K562 (cell line): ENCODE measurements around the gene STK11. TPM values are rescaled to one million over a fixed set of nuclear protein-coding genes. Genes with fewer than 3 reads are reported as not detected.

Experiments
- BHLHE40 ChIP-seq: IDR thresholded peaks from 2 replicates; pipeline ENCODE4 v1.6.1; 2011; ENCODE audit warnings: low read length, improper control_type of control experiment
- FOXM1 ChIP-seq, 2 experiments: fragments of 450-650 bp in 1 of 2; sonication (generic) in 1 of 2; formaldehyde crosslinking in 1 of 2; IDR thresholded peaks; 2 replicates each; pipeline versions ENCODE4 v1.6.1 to v1.9.0; 2017 to 2022; ENCODE audit warnings: low read depth in 2 of 2, mild to moderate bottlenecking in 2 of 2, missing genetic modification reagents in 1 of 2, moderate library complexity in 1 of 2
- HMGN3 ChIP-seq: IDR thresholded peaks from 2 replicates; pipeline ENCODE4 v1.6.1; 2011; ENCODE audit warnings: borderline replicate concordance, low read depth, mild to moderate bottlenecking, mixed read lengths, low read length; ENCODE audit not compliant: insufficient read length; ENCODE audit errors: extremely low read depth
- ILF3 ChIP-seq: fragments of 450-650 bp; IDR thresholded peaks from 2 replicates; pipeline ENCODE4 v1.6.1; 2018; ENCODE audit warnings: antibody characterized with exemption, mild to moderate bottlenecking, moderate library complexity, borderline replicate concordance
- JUND ChIP-seq, 2 experiments: IDR thresholded peaks; 2 replicates in 1 of 2; 3 replicates in 1 of 2; pipeline ENCODE4 v1.6.1; 2011; ENCODE audit warnings: borderline replicate concordance in 2 of 2, low read depth in 2 of 2, low read length in 2 of 2, improper control_type of control experiment in 1 of 2, missing biosample characterization in 1 of 2, missing genetic modification characterization in 1 of 2, missing genetic modification reagents in 1 of 2
- KLF1 ChIP-seq: fragments of 450-650 bp; IDR thresholded peaks from 2 replicates; pipeline ENCODE4 v1.6.1; 2016; ENCODE audit warnings: missing genetic modification characterization, missing compliant biosample characterization
- MAFF ChIP-seq: IDR thresholded peaks from 2 replicates; pipeline ENCODE4 v1.6.1; 2012; ENCODE audit warnings: low read length, improper control_type of control experiment
- MTA3 ChIP-seq: fragments of 450-650 bp; formaldehyde crosslinking; IDR thresholded peaks from 2 replicates; pipeline ENCODE4 v1.6.1; 2017; ENCODE audit warnings: mild to moderate bottlenecking, borderline replicate concordance
- MXI1 ChIP-seq: IDR thresholded peaks from 2 replicates; pipeline ENCODE4 v1.6.1; 2011; ENCODE audit warnings: low read depth, mild to moderate bottlenecking, improper control_type of control experiment, low read length
- NFYB ChIP-seq: IDR thresholded peaks from 2 replicates; pipeline ENCODE4 v1.6.1; 2011; ENCODE audit warnings: mild to moderate bottlenecking, moderate library complexity; ENCODE audit not compliant: insufficient read length; ENCODE audit errors: extremely low read depth
- RB1 ChIP-seq: fragments of 450-650 bp; IDR thresholded peaks from 2 replicates; pipeline ENCODE4 v1.6.1; 2017; ENCODE audit warnings: low read depth, mild to moderate bottlenecking
- RHOXF2B ChIP-seq: fragments of 250-450 bp; sonication (Bioruptor Pico); conservative IDR thresholded peaks from 2 replicates; pipeline ENCODE4 v1.5.1; 2021
- SREBF2 ChIP-seq: sonication (generic); formaldehyde crosslinking; IDR thresholded peaks from 2 replicates; pipeline ENCODE4 v1.4.0; 2020; ENCODE audit warnings: mild to moderate bottlenecking, missing genetic modification reagents
- SRSF1 ChIP-seq: fragments of 200-400 bp; formaldehyde crosslinking; IDR thresholded peaks from 2 replicates; pipeline ENCODE4 v1.6.1; 2017; ENCODE audit warnings: mild to moderate bottlenecking, low read depth, low read length, moderate library complexity
- SUPT5H ChIP-seq: fragments of 450-650 bp; IDR thresholded peaks from 2 replicates; pipeline ENCODE4 v1.6.1; 2016
- TAF1 ChIP-seq: IDR thresholded peaks from 2 replicates; pipeline ENCODE4 v1.6.1; 2011; ENCODE audit warnings: mild to moderate bottlenecking, low read length, moderate library complexity; ENCODE audit not compliant: insufficient read depth, control insufficient read depth, severe bottlenecking; ENCODE audit errors: extremely low read depth
- XRCC5 ChIP-seq: fragments of 200-400 bp; formaldehyde crosslinking; IDR thresholded peaks from 2 replicates; pipeline ENCODE4 v1.6.1; 2017; ENCODE audit warnings: low read depth, mild to moderate bottlenecking, low read length
- YY1 ChIP-seq, 3 experiments: IDR thresholded peaks; 2 replicates each; pipeline ENCODE4 v1.6.1; 2011; ENCODE audit warnings: low read length in 2 of 3, mild to moderate bottlenecking in 2 of 3, moderate library complexity in 2 of 3, borderline replicate concordance in 1 of 3, control low read depth in 1 of 3, low read depth in 1 of 3; ENCODE audit not compliant: insufficient read depth in 3 of 3, insufficient replicate concordance in 2 of 3, control insufficient read depth in 1 of 3, insufficient read length in 1 of 3; ENCODE audit errors: extremely low read depth in 1 of 3
- ZNF197 ChIP-seq: fragments of 200-800 bp; sonication (Bioruptor generic); IDR thresholded peaks from 2 replicates; pipeline ENCODE4 v1.6.1; 2016; ENCODE audit warnings: low read depth, missing genetic modification characterization, missing compliant biosample characterization
- ZNF444 ChIP-seq: fragments of 250-450 bp; sonication (Bioruptor Pico); IDR thresholded peaks from 2 replicates; pipeline ENCODE4 v1.4.0; 2020; ENCODE audit warnings: mild to moderate bottlenecking, moderate library complexity
- polyA plus RNA-seq, 8 experiments: library from polyadenylated mRNA; depleted of rRNA in 4 of 8; stranded (reverse) in 5 of 8; unstranded in 3 of 8; fragments of >200 nt; fragmentation: Nextera tagmentation in 2 of 8; fragmentation: Illumina TruSeq in 1 of 8; extraction: Ambion mirVana in 2 of 8; extraction: Trizol in 1 of 8; gene quantifications; 2 replicates each; pipeline versions ENCODE4 v1.2.1 to v1.2.3, GENCODE V29; 2011 to 2014; ENCODE audit warnings: inconsistent platforms in 1 of 8, missing spikeins in 1 of 8
- total RNA-seq, 7 experiments: library from RNA; depleted of rRNA in 6 of 7; stranded (reverse); fragments of >200 nt in 6 of 7; fragmentation: Illumina TruSeq in 2 of 7; extraction: Trizol in 2 of 7; gene quantifications; 2 replicates each; pipeline versions ENCODE4 v1.2.1 to v1.2.3, GENCODE V29; 2011 to 2021; ENCODE audit warnings: low replicate concordance in 1 of 7
- TF ChIP-seq, protein P1 (sequence below): fragments of 250-450 bp; sonication (Bioruptor Pico); IDR thresholded peaks from 2 replicates; pipeline ENCODE4 v1.5.0; 2021
- TF ChIP-seq, protein P2 (sequence below): fragments of 250-450 bp; sonication (Bioruptor Pico); IDR thresholded peaks from 2 replicates; pipeline ENCODE4 v1.8.0; 2022; ENCODE audit warnings: moderate library complexity, mild to moderate bottlenecking, inconsistent platforms

STK11 gene
- total and polyA plus RNA-seq, 9 of the 15 experiments (the other 6 are each of a cell fraction or from before 2014, with no cell fraction given), result 0.15 to 96.5 (median 31.7) TPM

DNA sequence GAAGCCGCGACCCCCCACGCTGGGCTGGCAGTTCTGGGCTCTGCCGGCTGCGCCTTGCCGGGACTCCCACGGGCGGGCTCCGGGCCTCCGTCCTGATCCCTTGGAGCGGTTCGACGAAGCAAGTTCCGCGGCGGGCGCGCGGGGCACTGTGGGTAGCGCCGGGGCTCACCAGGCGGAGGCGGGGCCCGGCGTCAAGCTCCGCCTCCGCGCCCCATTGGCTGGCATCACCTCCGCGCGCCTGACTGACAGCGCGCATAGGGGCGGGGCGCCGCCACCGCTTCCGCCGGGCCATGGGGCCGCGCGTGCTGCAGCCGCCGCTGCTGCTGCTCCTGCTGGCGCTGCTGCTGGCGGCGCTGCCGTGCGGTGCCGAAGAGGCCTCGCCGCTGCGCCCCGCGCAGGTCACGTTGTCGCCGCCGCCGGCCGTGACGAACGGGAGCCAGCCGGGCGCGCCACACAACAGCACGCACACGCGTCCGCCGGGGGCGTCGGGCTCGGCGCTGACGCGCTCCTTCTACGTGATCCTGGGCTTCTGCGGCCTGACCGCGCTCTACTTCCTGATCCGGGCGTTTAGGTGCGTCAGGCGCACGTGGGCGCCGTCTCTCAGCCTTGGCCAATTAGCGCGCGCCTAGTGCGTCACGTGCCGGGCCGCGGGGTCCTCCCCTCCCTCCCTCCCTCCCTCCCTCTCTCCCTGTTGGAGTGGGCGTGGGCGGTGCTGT is 69.8 kb downstream of the STK11 start, which contains the start of gene FAM174C (continued):
- TF ChIP-seq MTA3 (peak; percentile 85; the same call in 1 of the 2 replicates), SRSF1 (0 out of 2 replicates have a peak, but pooled peaks have one; percentile 12), ZNF197 (CRISPR knock-in tag) (0 out of 2 replicates have a peak, but pooled peaks have one; percentile 18), FOXM1 (IDR thresholded peaks at IDR 0.05; ENCODE audit: low read depth) (no peak), FOXM1 (CRISPR knock-in tag; IDR thresholded peaks at IDR 0.05; ENCODE audit: low read depth) (peak; percentile 34; the same call in 1 of the 2 replicates), SUPT5H (peak; percentile 92; the same call in 1 of the 2 replicates), XRCC5 (0 out of 2 replicates have a peak, but pooled peaks have one; percentile 42), JUND (IDR thresholded peaks at IDR 0.05; ENCODE audit: borderline replicate concordance, low read depth, low read length) (peak; percentile 37), JUND (tag; IDR thresholded peaks at IDR 0.05; ENCODE audit: borderline replicate concordance, low read depth, low read length) (no peak; the same call in 2 of the 3 replicates), BHLHE40 (peak; percentile 95), MAFF (no peak), SREBF2 (CRISPR knock-in tag) (no peak), MXI1 (no peak; the same call in none of the 2 replicates), ILF3 (0 out of 2 replicates have a peak, but pooled peaks have one; percentile 32), KLF1 (tag) (peak; percentile 68; the same call in 1 of the 2 replicates), NFYB (peak; percentile 63), TAF1 (peak; percentile 84), HMGN3 (peak; percentile 32), YY1 (IDR thresholded peaks at IDR 0.05; ENCODE audit: borderline replicate concordance in 1 of 3, control insufficient read depth in 1 of 3, extremely low read depth in 1 of 3, insufficient read depth in 3 of 3, insufficient read length in 1 of 3, insufficient replicate concordance in 2 of 3, low read depth in 1 of 3, low read length in 2 of 3) (peak in 1 of 3 experiments; percentile 38), ZNF444 (no peak), RHOXF2B (CRISPR knock-in tag) (0 out of 2 replicates have a peak, but pooled peaks have one; percentile 22), RB1 (peak; percentile 81)
- TF ChIP-seq, protein P1, sequence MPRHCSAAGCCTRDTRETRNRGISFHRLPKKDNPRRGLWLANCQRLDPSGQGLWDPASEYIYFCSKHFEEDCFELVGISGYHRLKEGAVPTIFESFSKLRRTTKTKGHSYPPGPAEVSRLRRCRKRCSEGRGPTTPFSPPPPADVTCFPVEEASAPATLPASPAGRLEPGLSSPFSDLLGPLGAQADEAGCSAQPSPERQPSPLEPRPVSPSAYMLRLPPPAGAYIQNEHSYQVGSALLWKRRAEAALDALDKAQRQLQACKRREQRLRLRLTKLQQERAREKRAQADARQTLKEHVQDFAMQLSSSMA (CRISPR knock-in tag), result peak; percentile 62; the same call in 1 of the 2 replicates
- TF ChIP-seq, protein P2, sequence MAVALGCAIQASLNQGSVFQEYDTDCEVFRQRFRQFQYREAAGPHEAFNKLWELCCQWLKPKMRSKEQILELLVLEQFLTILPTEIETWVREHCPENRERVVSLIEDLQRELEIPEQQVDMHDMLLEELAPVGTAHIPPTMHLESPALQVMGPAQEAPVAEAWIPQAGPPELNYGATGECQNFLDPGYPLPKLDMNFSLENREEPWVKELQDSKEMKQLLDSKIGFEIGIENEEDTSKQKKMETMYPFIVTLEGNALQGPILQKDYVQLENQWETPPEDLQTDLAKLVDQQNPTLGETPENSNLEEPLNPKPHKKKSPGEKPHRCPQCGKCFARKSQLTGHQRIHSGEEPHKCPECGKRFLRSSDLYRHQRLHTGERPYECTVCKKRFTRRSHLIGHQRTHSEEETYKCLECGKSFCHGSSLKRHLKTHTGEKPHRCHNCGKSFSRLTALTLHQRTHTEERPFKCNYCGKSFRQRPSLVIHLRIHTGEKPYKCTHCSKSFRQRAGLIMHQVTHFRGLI (CRISPR knock-in tag), result no peak
